Aorta (tissue), 5 donors: Measurements from ENCODE around the gene SOAT2. TPM values are rescaled to one million over a fixed set of nuclear protein-coding genes. Genes with fewer than 3 reads are reported as not detected.

Source experiments
- ATAC-seq: fragments of 200-7000 bp; cut with Tn5 transposase; one replicate; pipeline ENCODE4 v1.9.1; 2022; ENCODE audit warnings: moderate library complexity; ENCODE audit not compliant: low FRiP score
- DNase-seq, 2 donors: peaks; one replicate each; pipeline ENCODE4 v3.0.0-alpha.2; 2020
- H3K27ac ChIP-seq, 2 donors: one replicate each; pipeline ENCODE4 v1.5.1; 2013; ENCODE audit warnings: low read length in 2 of 2, mild to moderate bottlenecking in 2 of 2, moderate library complexity in 2 of 2, control low read depth in 1 of 2, inconsistent platforms in 1 of 2, low read depth in 1 of 2
- H3K27me3 ChIP-seq, 2 donors: one replicate each; pipeline ENCODE4 v1.6.1; 2013; ENCODE audit warnings: control low read depth in 1 of 2, low read length in 1 of 2, mild to moderate bottlenecking in 1 of 2, moderate library complexity in 1 of 2; ENCODE audit not compliant: insufficient read depth in 2 of 2, control insufficient read depth in 1 of 2
- H3K36me3 ChIP-seq, 2 donors: one replicate each; pipeline ENCODE4 v1.6.1; 2013; ENCODE audit warnings: control low read depth in 1 of 2, low read length in 1 of 2, mild to moderate bottlenecking in 1 of 2; ENCODE audit not compliant: insufficient read depth in 2 of 2, control insufficient read depth in 1 of 2
- H3K4me1 ChIP-seq, 2 donors: one replicate each; pipeline ENCODE4 v1.6.1; 2013; ENCODE audit warnings: low read length in 2 of 2, control low read depth in 1 of 2, mild to moderate bottlenecking in 1 of 2, moderate library complexity in 1 of 2; ENCODE audit not compliant: insufficient read depth in 2 of 2, control insufficient read depth in 1 of 2
- H3K4me3 ChIP-seq, 2 donors: one replicate each; pipeline ENCODE4 v1.5.1; 2013; ENCODE audit warnings: low read length in 2 of 2, control low read depth in 1 of 2, mild to moderate bottlenecking in 1 of 2
- H3K9me3 ChIP-seq: one replicate; pipeline ENCODE4 v1.6.1; 2013; ENCODE audit warnings: mild to moderate bottlenecking, low read length; ENCODE audit not compliant: control insufficient read depth
- WGBS, 2 donors: extraction: QIAGEN DNeasy Blood & Tissue Kit; methylation state at CpG; one replicate each; pipeline ENCODE4 v1.1.7; 2013; 5-methylcytosine and 5-hydroxymethylcytosine counted together
- intact Hi-C, 2 donors: fragments of 100-400 bp; cut with DNase I; formaldehyde crosslinking; loops; one replicate each; pipeline versions ENCODE4 v1.14.2 to v1.15.0; 2022
- polyA plus RNA-seq, 2 donors: library from polyadenylated mRNA; stranded (reverse); fragments of 200-250 nt; gene quantifications; one replicate each; pipeline ENCODE4 v1.2.3, GENCODE V29; 2013
- total RNA-seq, 2 donors: library from RNA; stranded (reverse); fragmentation: NEBNext Ultra II Directional; extraction: Animal tissue kit (Norgen Biotek cat#: 25700); gene quantifications; one replicate each; pipeline ENCODE4 v1.2.1, GENCODE V29; 2021
- donor health status: healthy with polysubstance abuse.
- donor health status: Bipolar disorder and iron deficiency.
- donor health status: DM: no; HTN: no; CAD: no.
- donor health status: DM: no; HTN: no; CAD: no.
- donor health status: DM: yes; HTN: yes; CAD: no.

The SOAT2 gene
- total and polyA plus RNA-seq, 4 donors = 0.63 to 3.4 (median 1.4) TPM

GRCh38 chr12:53063708-53064612 lies 39.3 kb upstream of the SOAT2 start:
- ATAC-seq (peak; percentile 75), DNase-seq (peak; percentile 77 to 89)
- Histone ChIP-seq H3K36me3 (no peaks in the 10 kb centered on the region), H3K27ac (peak overlapping the region in 1 of 2 donors; percentile 18), H3K9me3 (no peaks in the 10 kb centered on the region), H3K27me3 (no peaks in the 10 kb centered on the region), H3K4me1 (no peaks in the 10 kb centered on the region), H3K4me3 (no peak overlapping the region)
- WGBS, 2 donors = 22 to 26% methylated on average over 13 of the region's 13 CpGs
- intact Hi-C loops = loop anchor here (2.0 to 10.0 kb wide), 3 partner anchors 91 to 231 kb away; partner anchors contain the start of genes MYG1 (in 1 of the 2) and PFDN5 (in 1 of the 2)

DNA sequence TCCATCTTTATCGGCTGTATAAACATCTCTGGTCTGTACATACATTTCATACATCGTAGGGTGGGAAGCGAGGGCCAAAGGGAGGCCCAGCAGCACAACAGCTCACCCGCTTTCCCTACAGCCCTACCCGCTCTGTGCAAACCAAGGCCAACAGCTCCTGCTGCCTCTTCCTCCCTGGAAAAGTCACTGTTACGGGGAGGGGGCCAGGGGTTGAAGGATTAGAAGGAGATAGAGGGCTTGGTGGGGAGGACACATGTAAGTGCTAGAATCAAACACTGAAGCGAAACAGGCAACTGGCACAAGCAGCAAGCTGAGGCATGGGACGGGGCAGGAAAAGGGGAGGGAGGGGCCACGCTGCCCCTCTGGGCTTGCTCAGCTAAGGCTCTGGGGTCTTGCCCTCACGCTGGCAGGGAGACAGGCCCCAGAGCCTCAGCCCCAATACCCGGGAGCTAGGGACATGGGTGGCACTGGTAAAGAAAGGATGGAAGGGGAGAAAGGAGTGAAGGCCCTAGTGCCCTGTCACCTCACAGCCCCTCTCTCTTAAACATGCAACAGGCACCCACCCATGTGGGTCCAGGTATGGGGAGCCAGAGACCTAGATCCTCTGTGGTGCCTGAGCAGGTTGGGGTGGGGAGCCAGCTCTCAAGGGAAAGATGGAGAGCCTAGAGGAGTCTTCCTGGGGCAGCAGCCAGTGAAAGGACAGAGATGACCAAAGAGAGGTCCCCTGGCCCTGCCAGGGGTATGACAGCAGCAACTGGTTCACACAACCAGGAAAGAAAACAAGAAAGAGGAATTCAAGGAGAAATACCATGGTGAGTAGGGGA lies 38.5 kb upstream of the SOAT2 start:
- intact Hi-C loops = loop anchor here (1.0 to 10.0 kb wide), 5 partner anchors 37 to 230 kb away; partner anchors contain the start of genes MYG1 (in 1 of the 2), PFDN5 (in 1 of the 2) and SOAT2 (in 1 of the 2)
- Histone ChIP-seq H3K36me3 (no peaks in the 10 kb centered on the region), H3K27ac (peak overlapping the region in 1 of 2 donors; percentile 39), H3K9me3 (no peaks in the 10 kb centered on the region), H3K27me3 (no peaks in the 10 kb centered on the region), H3K4me3 (no peak overlapping the region), H3K4me1 (no peaks in the 10 kb centered on the region)
- DNase-seq (peak in 1 of 2 donors; percentile 71), ATAC-seq (peak; percentile 2)
- WGBS, 2 donors = 45 to 52% methylated on average over 10 to 11 of the region's 11 CpGs

DNA sequence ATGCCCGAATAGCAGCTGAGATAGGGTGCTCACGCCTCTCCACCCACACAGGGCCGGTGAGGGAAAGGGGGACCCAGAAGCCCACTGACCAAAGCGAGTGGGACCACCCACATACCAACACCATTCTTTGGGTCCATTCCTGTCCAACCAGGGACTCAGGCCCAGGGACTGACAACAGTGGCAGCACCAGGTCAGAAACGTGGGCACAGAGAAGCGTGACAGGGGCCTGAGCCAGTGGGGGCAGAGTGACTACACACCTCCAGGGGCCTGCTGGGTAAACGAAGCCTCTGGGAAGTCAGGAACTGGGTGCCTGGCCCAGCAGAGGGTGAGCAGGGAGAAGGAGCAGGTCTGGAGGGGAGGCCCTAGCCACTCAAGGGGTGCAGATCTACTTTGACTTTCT lies 37.8 kb upstream of the SOAT2 start:
- H3K27ac ChIP-seq = peak overlapping the region in 1 of 2 donors; percentile 39

DNA sequence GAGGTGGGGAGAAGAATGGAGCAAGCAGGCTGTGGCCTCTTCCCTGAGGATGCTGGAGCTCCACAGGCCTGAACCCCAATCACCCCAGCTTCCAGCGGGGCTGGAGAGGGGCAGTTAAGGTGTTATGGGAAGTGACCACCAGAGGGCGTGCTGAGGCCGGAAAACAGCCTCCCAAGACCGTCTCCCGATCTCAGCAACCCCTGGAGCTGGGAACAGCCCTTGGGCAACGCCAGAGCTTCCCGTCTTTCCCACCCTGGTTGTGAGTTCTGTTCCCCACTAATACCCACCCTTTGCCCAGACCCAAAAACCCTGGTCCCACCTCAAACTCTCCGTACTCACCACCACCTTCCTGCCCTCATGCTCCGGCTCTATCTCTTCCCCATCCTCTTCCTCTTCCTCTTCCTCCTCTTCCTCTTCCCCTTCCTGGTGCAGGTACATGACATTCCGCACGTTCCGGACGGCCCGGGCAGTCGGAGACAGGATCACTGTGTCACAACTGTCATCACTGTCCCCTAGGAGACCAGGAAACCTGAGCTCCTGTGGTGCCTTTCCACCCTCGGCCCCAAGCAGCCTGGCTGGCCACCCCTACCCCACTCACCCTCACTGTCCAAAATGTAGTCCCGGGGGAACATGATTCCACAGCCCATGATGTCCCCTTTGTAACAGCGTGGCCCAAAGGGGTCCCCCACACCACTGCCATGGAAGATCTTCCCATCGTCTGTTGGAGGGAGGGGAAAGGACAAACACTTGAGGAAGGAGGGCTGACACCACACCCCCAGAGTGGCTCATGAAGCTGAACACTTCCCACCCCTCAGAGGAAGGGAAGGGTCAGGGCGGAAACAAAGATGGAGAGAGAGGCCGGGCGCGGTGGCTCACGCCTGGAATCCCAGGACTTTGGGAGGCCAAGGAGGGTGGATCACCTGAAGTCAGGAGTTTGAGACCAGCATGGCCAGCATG lies 37.0 kb upstream of the SOAT2 start:
- Histone ChIP-seq H3K27ac (peak overlapping the region in 1 of 2 donors; percentile 80), H3K27me3 (no peaks in the 10 kb centered on the region), H3K4me1 (no peaks in the 10 kb centered on the region), H3K36me3 (no peaks in the 10 kb centered on the region), H3K9me3 (no peaks in the 10 kb centered on the region), H3K4me3 (no peak overlapping the region)
- whole genome bisulfite sequencing, 2 donors = 40 to 47% methylated on average over 24 of the region's 24 CpGs
- peak; percentile 86 to 93 for DNase-seq
- intact Hi-C loops = loop anchor here (1.0 to 10.0 kb wide), 7 partner anchors 31 to 229 kb away; partner anchors contain the start of genes IGFBP6 (in 1 of the 2), MYG1 (in 1 of the 2), PFDN5 (in 1 of the 2) and SOAT2 (in 1 of the 2)
- ATAC-seq = peak; percentile 79

More for the DNA sequence above, 37.8 kb upstream of the SOAT2 start:
- Histone ChIP-seq H3K4me1 (no peaks in the 10 kb centered on the region), H3K27me3 (no peaks in the 10 kb centered on the region), H3K4me3 (no peak overlapping the region), H3K9me3 (no peaks in the 10 kb centered on the region), H3K36me3 (no peaks in the 10 kb centered on the region)
- DNase-seq (peak in 1 of 2 donors; percentile 77), ATAC-seq (no peak)
- 51 to 59% methylated on average over 7 of the region's 7 CpGs for WGBS, 2 donors
- intact Hi-C loops = loop anchor here (1.0 to 10.0 kb wide), 5 partner anchors 37 to 229 kb away; partner anchors contain the start of genes MYG1 (in 1 of the 2), PFDN5 (in 1 of the 2) and SOAT2 (in 1 of the 2)

DNA sequence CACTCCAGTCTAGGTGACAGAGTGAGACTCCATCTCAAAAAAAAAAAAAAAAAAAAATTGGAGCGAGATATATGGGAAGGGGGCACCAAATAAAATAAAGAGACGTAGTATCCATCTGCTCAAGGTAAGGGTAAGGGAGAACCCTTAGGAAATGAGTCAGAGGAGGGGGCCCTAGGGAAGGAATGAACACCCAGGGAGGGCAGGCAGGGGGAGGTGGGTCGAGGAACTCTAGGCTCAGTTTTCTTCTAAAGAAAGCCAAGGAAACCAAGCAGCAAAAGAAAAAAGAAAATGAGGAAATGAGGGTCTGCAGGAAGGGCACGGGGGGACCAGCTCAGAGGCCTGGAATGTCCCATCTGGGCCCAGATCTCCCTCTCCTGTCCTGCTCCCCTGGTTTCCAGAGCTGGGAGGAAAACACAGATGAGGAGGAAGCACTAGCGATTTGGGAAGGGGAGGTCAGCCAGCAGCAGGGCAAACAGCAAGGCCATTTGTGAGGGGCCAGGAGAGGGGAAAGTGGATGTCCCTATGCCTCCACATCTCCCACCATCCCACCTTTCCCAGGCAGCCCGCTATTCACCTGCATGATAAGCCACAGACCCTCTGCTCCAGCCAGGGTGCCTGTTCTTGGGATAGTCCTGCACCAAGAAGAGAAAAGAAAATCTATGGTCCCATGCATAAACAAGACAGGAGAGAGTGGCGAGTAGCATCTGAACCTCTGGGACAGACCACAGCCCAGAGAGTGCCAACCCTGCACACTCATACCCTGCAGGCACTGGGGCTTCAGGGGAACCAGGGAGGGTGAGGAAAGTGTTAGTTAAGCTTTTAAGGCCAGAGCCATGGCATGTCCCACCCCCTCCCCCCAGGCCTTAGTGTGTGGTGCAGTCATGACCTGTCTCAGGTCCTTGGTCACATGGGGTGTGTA lies 36.0 kb upstream of the SOAT2 start:
- ATAC-seq (no peak), DNase-seq (peak in 1 of 2 donors; percentile 45)
- peaks cover 0 to 3% of the 10 kb centered on the region in 2 donors for H3K4me1 ChIP-seq
- no peaks in the 10 kb centered on the region for H3K9me3 ChIP-seq
- H3K4me3 ChIP-seq = no peak overlapping the region
- intact Hi-C loops = loop anchor here (2.0 to 10.0 kb wide), 5 partner anchors 29 to 227 kb away; partner anchors contain the start of genes IGFBP6 (in 1 of the 2), MYG1 (in 1 of the 2), PFDN5 (in 1 of the 2) and SOAT2 (in 1 of the 2)
- no peaks in the 10 kb centered on the region for H3K36me3 ChIP-seq
- 75 to 78% methylated on average over 7 of the region's 7 CpGs for WGBS, 2 donors
- no peaks in the 10 kb centered on the region for H3K27me3 ChIP-seq
- no peak overlapping the region for H3K27ac ChIP-seq

DNA sequence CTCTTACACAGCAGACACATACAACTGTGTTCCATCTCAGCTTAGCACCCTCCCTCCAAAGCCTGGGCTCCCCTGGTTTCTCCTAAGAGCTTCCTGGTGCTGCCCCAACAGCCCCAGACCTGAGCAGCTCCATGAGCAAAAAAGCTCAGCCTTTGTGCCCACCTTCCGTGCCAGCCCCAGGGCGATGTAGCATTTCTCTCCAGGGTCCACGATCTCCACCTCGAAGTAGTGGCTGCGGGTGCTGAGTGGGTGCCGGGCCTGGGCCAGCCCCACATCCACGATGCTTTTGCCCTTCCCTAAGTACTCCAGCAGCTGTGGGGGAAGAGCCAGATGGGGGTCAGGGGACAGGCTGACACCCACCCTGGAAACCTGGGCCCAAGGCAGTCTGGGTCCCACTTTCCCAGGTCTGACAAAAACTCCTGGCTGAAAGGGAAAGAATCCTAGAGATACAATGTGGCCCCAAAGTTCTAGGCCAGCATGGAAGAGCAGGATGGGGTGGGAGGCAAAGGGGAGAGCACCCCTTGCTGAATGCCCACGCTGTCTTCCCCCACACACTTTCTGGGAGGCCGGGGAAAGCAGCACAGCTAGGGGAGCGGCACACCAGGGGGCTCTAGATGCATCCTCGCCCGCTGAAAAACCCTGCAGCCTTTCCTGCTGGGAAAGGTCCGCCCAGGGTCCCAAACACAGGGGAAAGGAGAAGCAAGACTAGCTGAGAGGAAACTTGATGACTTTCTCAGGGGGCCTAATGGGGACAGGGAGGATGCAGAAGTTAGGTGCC lies 35.1 kb upstream of the SOAT2 start:
- intact Hi-C loops = loop anchor here (2.0 to 10.0 kb wide), 5 partner anchors 29 to 227 kb away; partner anchors contain the start of genes IGFBP6 (in 1 of the 2), MYG1 (in 1 of the 2), PFDN5 (in 1 of the 2) and SOAT2 (in 1 of the 2)
- DNase-seq = peak in 1 of 2 donors; percentile 67
- H3K27ac ChIP-seq = no peak overlapping the region

More for the DNA sequence above, 35.1 kb upstream of the SOAT2 start:
- Histone ChIP-seq H3K27me3 (no peaks in the 10 kb centered on the region), H3K4me3 (no peak overlapping the region), H3K36me3 (no peaks in the 10 kb centered on the region), H3K9me3 (no peaks in the 10 kb centered on the region), H3K4me1 (peaks cover 0 to 3% of the 10 kb centered on the region in 2 donors)
- ATAC-seq = no peak
- whole genome bisulfite sequencing, 2 donors = 81 to 85% methylated on average over 13 of the region's 13 CpGs
